BLaER1 (cell line): ENCODE data around the gene ATF7.

Experiments used
- H3K27ac ChIP-seq: shearing (Covaris generic); formaldehyde crosslinking; 2 replicates; pipeline ENCODE4 v1.8.1; 2022
- H3K27me3 ChIP-seq: shearing (Covaris generic); formaldehyde crosslinking; 2 replicates; pipeline ENCODE4 v1.8.1; 2022
- H3K36me3 ChIP-seq: shearing (Covaris generic); formaldehyde crosslinking; 2 replicates; pipeline ENCODE4 v1.8.1; 2022
- H3K4me1 ChIP-seq: shearing (Covaris generic); formaldehyde crosslinking; 2 replicates; pipeline ENCODE4 v1.8.1; 2022
- H3K4me2 ChIP-seq: shearing (Covaris generic); formaldehyde crosslinking; 2 replicates; pipeline ENCODE4 v1.8.1; 2022
- H3K4me3 ChIP-seq: shearing (Covaris generic); formaldehyde crosslinking; 2 replicates; pipeline ENCODE4 v1.8.1; 2022
- H3K9ac ChIP-seq: shearing (Covaris generic); formaldehyde crosslinking; 2 replicates; pipeline ENCODE4 v1.8.1; 2022
- H3K9me3 ChIP-seq: shearing (Covaris generic); formaldehyde crosslinking; 2 replicates; pipeline ENCODE4 v1.8.1; 2022
- H4K20me1 ChIP-seq: shearing (Covaris generic); formaldehyde crosslinking; 2 replicates; pipeline ENCODE4 v1.8.1; 2022
- Cebpa-rat ChIP-seq: shearing (Covaris generic); IDR thresholded peaks from 2 replicates; pipeline ENCODE4 v1.8.1; 2022

Gene ATF7

GRCh38 chr12:53506450-53506785 lies 119.8 kb downstream of the ATF7 start:
- TF ChIP-seq Cebpa-rat, result no peak
- no peak overlapping the region for H3K9ac ChIP-seq
- H3K4me1 ChIP-seq, result peaks cover 28% of the 10 kb centered on the region
- H3K36me3 ChIP-seq, result peaks cover 72% of the 10 kb centered on the region
- no peaks in the 10 kb centered on the region for H3K9me3 ChIP-seq
- H3K4me3 ChIP-seq, result no peak overlapping the region
- no peak overlapping the region for H3K27ac ChIP-seq
- no peak overlapping the region for H3K4me2 ChIP-seq
- H3K27me3 ChIP-seq, result no peaks in the 10 kb centered on the region
- no peaks in the 10 kb centered on the region for H4K20me1 ChIP-seq

- Histone ChIP-seq H3K27me3 (no peaks in the 10 kb centered on the region), H3K4me3 (no peak overlapping the region), H3K36me3 (peaks cover 66% of the 10 kb centered on the region), H3K9ac (no peak overlapping the region), H3K9me3 (no peaks in the 10 kb centered on the region), H3K4me2 (no peak overlapping the region), H3K27ac (no peak overlapping the region), H3K4me1 (peaks cover 28% of the 10 kb centered on the region), H4K20me1 (no peaks in the 10 kb centered on the region)
- no peak for TF ChIP-seq Cebpa-rat
These were observed 120.4 kb downstream of the ATF7 start for GRCh38 chr12:53505555-53506449.

GRCh38 chr12:53505086-53505485 lies 121.1 kb downstream of the ATF7 start:
- Histone ChIP-seq H3K4me3 (no peak overlapping the region), H3K4me1 (peaks cover 32% of the 10 kb centered on the region), H4K20me1 (no peaks in the 10 kb centered on the region), H3K9ac (0 out of 2 replicates have a peak overlapping the region, but pooled peaks have one; percentile 15), H3K9me3 (no peaks in the 10 kb centered on the region), H3K4me2 (no peak overlapping the region), H3K27me3 (no peaks in the 10 kb centered on the region), H3K36me3 (peaks cover 59% of the 10 kb centered on the region), H3K27ac (no peak overlapping the region)
- TF ChIP-seq Cebpa-rat, result no peak

- Histone ChIP-seq H3K9ac (0 out of 2 replicates have a peak overlapping the region, but pooled peaks have one; percentile 15), H3K9me3 (no peaks in the 10 kb centered on the region), H3K4me1 (peaks cover 37% of the 10 kb centered on the region), H4K20me1 (no peaks in the 10 kb centered on the region), H3K36me3 (peaks cover 53% of the 10 kb centered on the region), H3K4me2 (no peak overlapping the region), H3K27me3 (no peaks in the 10 kb centered on the region), H3K4me3 (no peak overlapping the region), H3K27ac (no peak overlapping the region)
- no peak for TF ChIP-seq Cebpa-rat
These were observed 121.9 kb downstream of the ATF7 start for GRCh38 chr12:53504004-53504920.

- Histone ChIP-seq H3K4me2 (peak overlapping the region; percentile 99), H3K4me1 (peaks cover 35% of the 10 kb centered on the region), H3K9me3 (no peaks in the 10 kb centered on the region), H3K27me3 (no peaks in the 10 kb centered on the region), H4K20me1 (no peaks in the 10 kb centered on the region), H3K27ac (no peak overlapping the region), H3K9ac (peak overlapping the region; percentile 35; the same call in 1 of the 2 replicates), H3K4me3 (no peak overlapping the region), H3K36me3 (peaks cover 53% of the 10 kb centered on the region)
- no peak for TF ChIP-seq Cebpa-rat
These were observed 123.0 kb downstream of the ATF7 start for GRCh38 chr12:53502983-53503728.

- Histone ChIP-seq H3K9ac (peak overlapping the region; percentile 95), H3K36me3 (peaks cover 50% of the 10 kb centered on the region), H3K27ac (peak overlapping the region; percentile 96)
These were observed 123.9 kb downstream of the ATF7 start for GRCh38 chr12:53502331-53502730.

GRCh38 chr12:53501615-53502181 lies 124.5 kb downstream of the ATF7 start:
- H3K36me3 ChIP-seq, result peaks cover 47% of the 10 kb centered on the region

More at GRCh38 chr12:53502331-53502730, 123.9 kb downstream of the ATF7 start:
- Histone ChIP-seq H3K27me3 (no peaks in the 10 kb centered on the region), H3K4me1 (peaks cover 43% of the 10 kb centered on the region), H4K20me1 (no peaks in the 10 kb centered on the region), H3K4me2 (peak overlapping the region; percentile 99), H3K4me3 (peak overlapping the region; percentile 73), H3K9me3 (no peaks in the 10 kb centered on the region)
- no peak for TF ChIP-seq Cebpa-rat

GRCh38 chr12:53500776-53501614 lies 125.2 kb downstream of the ATF7 start, which contains the start of gene TARBP2:
Gene TARBP2 (plus strand): TSS chr12:53501283. CDS start chr12:53501409, 126 bp downstream.
- Histone ChIP-seq H3K27me3 (no peaks in the 10 kb centered on the region), H3K9me3 (no peaks in the 10 kb centered on the region), H3K27ac (peak within 1 kb of the TSS; percentile 96), H3K36me3 (peaks cover 40% of the 10 kb centered on the region), H3K4me3 (peak within 1 kb of the TSS; percentile 73), H3K4me2 (peak within 1 kb of the TSS; percentile 99), H3K4me1 (peaks cover 56% of the 10 kb centered on the region), H4K20me1 (no peaks in the 10 kb centered on the region), H3K9ac (peak within 1 kb of the TSS; percentile 95)
- no peak for TF ChIP-seq Cebpa-rat

More at GRCh38 chr12:53501615-53502181, 124.5 kb downstream of the ATF7 start:
- Histone ChIP-seq H3K4me1 (peaks cover 49% of the 10 kb centered on the region), H3K27ac (peak overlapping the region; percentile 96), H3K9me3 (no peaks in the 10 kb centered on the region), H3K4me2 (peak overlapping the region; percentile 99), H3K4me3 (peak overlapping the region; percentile 73), H3K27me3 (no peaks in the 10 kb centered on the region), H3K9ac (peak overlapping the region; percentile 95), H4K20me1 (no peaks in the 10 kb centered on the region)
- TF ChIP-seq Cebpa-rat, result no peak
